A549 treated with AZD9567 at 1 μM for 4 hours (cell line): Measurements from ENCODE around the gene RAD50. TPM values are rescaled to one million over a fixed set of nuclear protein-coding genes. Genes with fewer than 3 reads are reported as not detected.

Experiments
- total RNA-seq: library from RNA; stranded (reverse); fragments of 200-300 nt; extraction: Qiagen RNA extraction; gene quantifications from 5 replicates; pipeline ENCODE4 v1.2.3, GENCODE V29; 2022; ENCODE audit not compliant: insufficient read depth

The RAD50 gene
- total RNA-seq, result 22.4 to 35.2 TPM (median 25.9 TPM) in 5 replicates

GRCh38 chr5:132556763-132557477 lies at the start of gene RAD50:
Gene RAD50 (plus strand): TSS chr5:132556977. CDS start chr5:132557325, 348 bp downstream.

DNA sequence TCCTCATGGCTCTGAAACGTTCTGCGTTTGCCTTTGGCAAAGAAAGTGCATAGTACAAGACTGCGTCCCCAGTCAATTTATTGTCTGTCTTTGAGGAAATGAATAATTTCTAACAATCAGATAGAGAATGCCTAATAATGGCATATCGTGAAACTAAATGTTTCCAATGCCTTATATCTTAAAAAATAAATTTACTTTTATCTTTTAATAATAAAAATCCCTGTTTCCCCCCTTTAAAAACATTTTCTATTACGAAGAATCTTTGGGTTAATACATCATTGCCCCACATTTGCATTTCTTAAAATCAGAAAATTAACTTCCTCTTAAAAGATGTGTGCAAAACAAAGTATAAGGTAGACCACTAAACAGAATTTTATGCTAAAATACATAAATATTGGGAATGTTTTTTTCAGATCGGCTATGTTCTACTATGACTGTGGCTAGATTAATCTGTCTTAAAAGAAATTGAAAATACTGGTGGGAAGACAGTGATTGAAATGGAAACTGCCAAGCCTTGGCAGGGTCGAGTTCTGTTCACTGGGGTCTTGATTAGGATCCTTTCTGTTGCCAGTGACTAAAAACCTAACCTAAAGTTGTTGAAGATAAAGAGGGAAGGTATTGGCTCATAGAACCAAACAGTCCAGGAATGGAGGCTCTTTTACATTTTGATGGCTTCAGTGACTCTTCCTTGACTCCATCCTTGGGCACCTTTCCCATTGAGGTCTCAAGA lies 13.1 kb upstream of the RAD50 start, which contains the start of gene IL5:
IL5 (minus strand) TSS at position 51 of the 730 bp plus-strand sequence; CDS start at position 7, 44 bp downstream.

GRCh38 chr5:132657676-132658380 lies 101.1 kb downstream of the RAD50 start, which contains the start of gene IL13:
Gene IL13 (plus strand): TSS chr5:132658173. CDS start chr5:132658187, 14 bp downstream.

GRCh38 chr5:132673939-132674630 lies 117.3 kb downstream of the RAD50 start, which contains the start of gene IL4:
Gene IL4 (plus strand): TSS chr5:132673989. CDS start chr5:132674051, 62 bp downstream.

Other genes with a start within 250 kb of the RAD50 start
- gene SLC22A5, start 187.3 kb upstream of the RAD50 start, total RNA-seq, result 39.8 to 44.5 TPM (median 42.8 TPM) in 5 replicates
- 31.6 to 37.2 TPM (median 35.8 TPM) in 5 replicates for gene IRF1, start 66.2 kb upstream of the RAD50 start, total RNA-seq
- not detected in 5 replicates for gene IL5, start 13.5 kb upstream of the RAD50 start, total RNA-seq
- gene IL13, start 101.2 kb downstream of the RAD50 start, total RNA-seq, result 0.08 TPM in 1 of 5 replicates, not detected in the others
- not detected in 5 replicates for gene IL4, start 117.0 kb downstream of the RAD50 start, total RNA-seq
- 7.8 to 17.5 TPM (median 9.9 TPM) in 5 replicates for gene KIF3A, start 180.6 kb downstream of the RAD50 start, total RNA-seq
- 0.06 to 0.33 TPM (median 0.11 TPM) in 4 of 5 replicates, not detected in the other for gene CCNI2, start 190.4 kb downstream of the RAD50 start, total RNA-seq
- gene SEPTIN8, start 220.3 kb downstream of the RAD50 start, total RNA-seq, result 15.0 to 20.6 TPM (median 19.3 TPM) in 5 replicates